Naive B cell (primary cell): Measurements from ENCODE around the gene UBXN2A. TPM values are rescaled to one million over a fixed set of nuclear protein-coding genes. Genes with fewer than 3 reads are reported as not detected.
A peak's percentile ranks its signal among the peaks of the same experiment; 100 is the strongest.

Experiments used
- ATAC-seq, 2 donors: fragments of 150-1000 bp; cut with Tn5 transposase; 2 replicates each; pipeline ENCODE4 v1.10.0; 2021; ENCODE audit warnings: low read depth in 2 of 2, mild to moderate bottlenecking in 2 of 2, moderate library complexity in 2 of 2
- DNase-seq: peaks from one replicate; pipeline ENCODE4 v3.0.0; 2022
- H3K27ac Mint-ChIP-seq, 6 donors: one replicate each; pipeline ENCODE4 v1.8.0; 2020 to 2022; ENCODE audit warnings: mild to moderate bottlenecking in 6 of 6, mixed read lengths in 6 of 6, moderate library complexity in 5 of 6, inconsistent platforms in 2 of 6
- H3K27me3 Mint-ChIP-seq, 3 donors: one replicate each; pipeline ENCODE4 v1.8.0; 2021 to 2022; ENCODE audit warnings: mixed read lengths in 3 of 3, mild to moderate bottlenecking in 1 of 3
- H3K36me3 Mint-ChIP-seq, 2 donors: one replicate each; pipeline ENCODE4 v1.8.0; 2020 to 2022; ENCODE audit warnings: mixed read lengths in 2 of 2, inconsistent platforms in 1 of 2, mild to moderate bottlenecking in 1 of 2
- H3K4me1 Mint-ChIP-seq, 3 donors: one replicate each; pipeline ENCODE4 v1.8.0; 2020 to 2022; ENCODE audit warnings: mixed read lengths in 3 of 3, inconsistent platforms in 1 of 3, mild to moderate bottlenecking in 1 of 3, moderate library complexity in 1 of 3
- H3K4me3 Mint-ChIP-seq, 8 donors: one replicate each; pipeline ENCODE4 v1.8.0; 2020 to 2022; ENCODE audit warnings: mild to moderate bottlenecking in 8 of 8, mixed read lengths in 8 of 8, moderate library complexity in 8 of 8, inconsistent platforms in 2 of 8
- H3K9me3 Mint-ChIP-seq, 7 donors: one replicate each; pipeline ENCODE4 v1.8.0; 2020 to 2022; ENCODE audit warnings: mixed read lengths in 7 of 7, mild to moderate bottlenecking in 5 of 7, inconsistent platforms in 2 of 7, moderate library complexity in 1 of 7
- polyA plus RNA-seq, 6 donors: library from polyadenylated mRNA; unstranded; fragments of 300-500 nt; fragmentation: Illumina TruSeq; gene quantifications; one replicate each; pipeline ENCODE4 v1.2.3, GENCODE V29; 2021; ENCODE audit warnings: low read depth in 6 of 6

The UBXN2A gene
- polyA plus RNA-seq, 6 donors from 2014 or later, result 8.0 to 14.2 (median 11.7) TPM

GRCh38 chr2:23953625-23954024 lies 13.4 kb downstream of the UBXN2A start:
- Mint-ChIP-seq H3K4me1 (peaks cover 0 to 5% (median 4%) of the 10 kb centered on the region in 3 donors), H3K4me3 (no peak overlapping the region), H3K36me3 (no peaks in the 10 kb centered on the region), H3K9me3 (no peaks in the 10 kb centered on the region), H3K27me3 (no peaks in the 10 kb centered on the region), H3K27ac (no peak overlapping the region)
- DNase-seq (no peak), ATAC-seq (no peak)

DNA sequence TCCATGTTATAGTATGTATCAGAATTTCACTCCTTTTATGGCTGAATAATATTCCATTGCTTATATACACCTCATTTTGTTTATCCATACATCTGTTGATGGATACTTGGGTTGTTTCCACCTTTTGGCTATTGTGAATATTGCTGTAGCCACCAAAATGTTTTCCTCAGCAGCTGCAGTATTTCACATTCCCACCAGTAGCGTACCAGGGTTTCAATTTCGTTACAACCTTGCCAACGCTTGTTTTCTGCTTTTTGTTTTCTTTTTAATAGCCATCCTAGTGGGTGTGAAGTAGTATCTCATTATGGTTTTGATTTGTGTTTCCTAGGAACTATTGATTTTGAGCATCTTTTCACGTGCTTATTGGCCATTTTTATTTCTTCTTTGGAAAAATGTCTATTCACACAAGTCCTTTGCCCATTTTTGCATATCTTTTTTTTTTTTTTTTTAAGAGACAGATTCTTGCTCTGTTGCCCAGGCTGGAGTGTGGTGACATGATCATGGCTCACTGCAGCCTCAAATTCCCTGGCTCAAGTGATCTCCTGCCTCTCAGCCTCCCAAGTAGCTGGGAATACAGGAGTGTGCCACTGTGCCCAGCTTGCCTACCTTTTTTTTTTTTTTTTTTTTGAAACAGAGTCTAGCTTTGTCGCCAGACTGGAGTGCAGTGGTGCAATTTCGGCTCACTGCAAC lies 14.2 kb downstream of the UBXN2A start:
- Mint-ChIP-seq H3K36me3 (no peaks in the 10 kb centered on the region), H3K27me3 (no peaks in the 10 kb centered on the region), H3K27ac (no peak overlapping the region), H3K4me3 (no peak overlapping the region), H3K9me3 (no peaks in the 10 kb centered on the region), H3K4me1 (peaks cover 0 to 5% (median 4%) of the 10 kb centered on the region in 3 donors)
- no peak for DNase-seq
- ATAC-seq, result no peak

DNA sequence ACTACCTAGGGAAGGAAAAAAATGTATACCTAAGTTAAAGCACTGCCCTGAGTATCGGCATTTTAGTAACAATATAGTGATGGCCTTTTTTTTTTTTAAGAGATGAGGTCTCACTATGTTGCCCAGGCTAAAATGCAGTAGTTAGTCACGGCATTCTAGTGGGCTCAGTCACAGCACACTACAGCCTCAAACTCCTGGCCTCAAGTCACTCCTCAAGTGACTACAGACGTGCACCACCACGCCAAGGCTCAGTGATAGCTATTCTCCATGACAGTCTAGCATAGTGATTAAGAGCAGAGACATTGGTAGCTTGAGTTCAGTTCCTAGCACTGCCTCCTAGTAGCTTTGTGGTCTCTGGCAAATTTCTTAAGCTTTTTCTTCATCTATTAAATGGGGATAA lies 27.6 kb downstream of the UBXN2A start:
- no peak for DNase-seq
- peaks cover 0 to 4% (median 2%) of the 10 kb centered on the region in 3 donors for H3K4me1 Mint-ChIP-seq
- H3K36me3 Mint-ChIP-seq, result peaks cover 0 to 5% of the 10 kb centered on the region in 2 donors
- H3K4me3 Mint-ChIP-seq, result no peak overlapping the region
- ATAC-seq, result no peak
- no peak overlapping the region for H3K27ac Mint-ChIP-seq
- H3K9me3 Mint-ChIP-seq, result peaks cover 0 to 2% (median 0%) of the 10 kb centered on the region in 7 donors
- no peaks in the 10 kb centered on the region for H3K27me3 Mint-ChIP-seq

GRCh38 chr2:23976883-23977282 lies 36.6 kb downstream of the UBXN2A start:
- no peaks in the 10 kb centered on the region for H3K27me3 Mint-ChIP-seq
- peaks cover 0 to 8% of the 10 kb centered on the region in 2 donors for H3K36me3 Mint-ChIP-seq
- no peak for ATAC-seq

DNA sequence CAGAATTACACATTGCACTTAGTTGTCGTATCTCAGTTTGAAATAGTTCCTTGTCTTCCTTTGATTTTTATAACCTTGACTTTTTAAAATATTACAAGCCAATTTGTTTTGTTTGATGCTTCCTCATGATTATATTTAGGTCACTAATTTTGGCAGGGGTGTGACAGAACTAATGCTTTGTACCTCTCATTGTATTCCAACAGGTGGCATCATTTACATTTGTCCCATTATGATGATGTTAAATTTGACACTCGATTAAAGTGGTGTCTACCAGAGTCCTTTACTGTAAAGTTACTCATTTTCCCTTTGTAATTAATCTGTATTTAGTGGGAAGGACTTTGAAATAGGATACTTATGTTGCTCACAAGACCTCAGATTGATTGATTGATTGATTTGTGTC lies 48.1 kb downstream of the UBXN2A start:
- H3K9me3 Mint-ChIP-seq, result no peaks in the 10 kb centered on the region
- H3K36me3 Mint-ChIP-seq, result no peaks in the 10 kb centered on the region
- H3K27me3 Mint-ChIP-seq, result no peaks in the 10 kb centered on the region
- H3K27ac Mint-ChIP-seq, result no peak overlapping the region
- ATAC-seq, result peak; percentile 48 to 58
- no peak for DNase-seq
- no peaks in the 10 kb centered on the region for H3K4me1 Mint-ChIP-seq
- no peak overlapping the region for H3K4me3 Mint-ChIP-seq

More at GRCh38 chr2:23976883-23977282, 36.6 kb downstream of the UBXN2A start:
- Mint-ChIP-seq H3K27ac (no peak overlapping the region), H3K9me3 (no peaks in the 10 kb centered on the region), H3K4me3 (no peak overlapping the region), H3K4me1 (no peaks in the 10 kb centered on the region)
- DNase-seq, result no peak

GRCh38 chr2:23992931-23993330 lies 52.7 kb downstream of the UBXN2A start:
- ATAC-seq (no peak), DNase-seq (no peak)
- Mint-ChIP-seq H3K27ac (peak overlapping the region in 1 of 6 donors; percentile 20), H3K9me3 (no peaks in the 10 kb centered on the region), H3K36me3 (no peaks in the 10 kb centered on the region), H3K4me1 (no peaks in the 10 kb centered on the region), H3K4me3 (no peak overlapping the region), H3K27me3 (no peaks in the 10 kb centered on the region)

DNA sequence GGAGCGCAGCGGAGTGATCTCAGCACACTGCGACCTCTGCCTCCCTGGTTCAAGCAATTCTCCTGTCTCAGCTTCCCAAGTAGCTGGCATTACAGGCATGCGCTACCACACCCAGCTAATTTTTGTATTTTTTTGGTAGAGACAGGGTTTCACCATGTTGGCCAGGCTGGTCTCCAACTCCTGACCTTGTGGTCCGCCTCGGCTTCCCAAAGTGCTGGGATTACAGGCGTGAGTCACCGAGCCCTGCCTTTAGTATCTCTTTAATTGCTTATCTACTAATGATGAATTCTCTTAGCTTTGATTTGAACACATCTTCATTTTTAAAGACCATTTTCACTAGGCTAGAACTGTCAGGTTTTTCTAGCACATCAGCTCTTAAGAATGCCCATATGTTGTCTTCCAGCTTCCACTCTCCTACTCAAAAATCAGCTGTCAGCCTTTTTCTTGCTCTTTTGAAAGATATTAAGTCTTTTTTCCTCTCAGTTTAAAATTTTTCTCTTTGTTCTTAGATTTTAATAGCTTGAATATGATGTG lies 53.5 kb downstream of the UBXN2A start:
- ATAC-seq (no peak), DNase-seq (no peak)
- H3K27ac Mint-ChIP-seq, result peak overlapping the region in 1 of 6 donors; percentile 4
- no peak overlapping the region for H3K4me3 Mint-ChIP-seq
- no peaks in the 10 kb centered on the region for H3K9me3 Mint-ChIP-seq
- no peaks in the 10 kb centered on the region for H3K27me3 Mint-ChIP-seq
- no peaks in the 10 kb centered on the region for H3K36me3 Mint-ChIP-seq
- H3K4me1 Mint-ChIP-seq, result no peaks in the 10 kb centered on the region

- no peaks in the 10 kb centered on the region for H3K27me3 Mint-ChIP-seq
- no peak overlapping the region for H3K4me3 Mint-ChIP-seq
- H3K4me1 Mint-ChIP-seq, result no peaks in the 10 kb centered on the region
- H3K9me3 Mint-ChIP-seq, result no peaks in the 10 kb centered on the region
- H3K27ac Mint-ChIP-seq, result peak overlapping the region in 1 of 6 donors; percentile 4
- no peaks in the 10 kb centered on the region for H3K36me3 Mint-ChIP-seq
- ATAC-seq, result no peak
- DNase-seq, result no peak
Measured at GRCh38 chr2:23994567-23994966, 54.3 kb downstream of the UBXN2A start.

- ATAC-seq (no peak), DNase-seq (no peak)
- Mint-ChIP-seq H3K36me3 (no peaks in the 10 kb centered on the region), H3K4me1 (peaks cover 0 to 3% (median 0%) of the 10 kb centered on the region in 3 donors), H3K4me3 (no peak overlapping the region), H3K27me3 (peaks cover 27 to 35% (median 32%) of the 10 kb centered on the region in 3 donors), H3K27ac (no peak overlapping the region), H3K9me3 (no peaks in the 10 kb centered on the region)
Measured at GRCh38 chr2:24007693-24008092, 67.4 kb downstream of the UBXN2A start.

DNA sequence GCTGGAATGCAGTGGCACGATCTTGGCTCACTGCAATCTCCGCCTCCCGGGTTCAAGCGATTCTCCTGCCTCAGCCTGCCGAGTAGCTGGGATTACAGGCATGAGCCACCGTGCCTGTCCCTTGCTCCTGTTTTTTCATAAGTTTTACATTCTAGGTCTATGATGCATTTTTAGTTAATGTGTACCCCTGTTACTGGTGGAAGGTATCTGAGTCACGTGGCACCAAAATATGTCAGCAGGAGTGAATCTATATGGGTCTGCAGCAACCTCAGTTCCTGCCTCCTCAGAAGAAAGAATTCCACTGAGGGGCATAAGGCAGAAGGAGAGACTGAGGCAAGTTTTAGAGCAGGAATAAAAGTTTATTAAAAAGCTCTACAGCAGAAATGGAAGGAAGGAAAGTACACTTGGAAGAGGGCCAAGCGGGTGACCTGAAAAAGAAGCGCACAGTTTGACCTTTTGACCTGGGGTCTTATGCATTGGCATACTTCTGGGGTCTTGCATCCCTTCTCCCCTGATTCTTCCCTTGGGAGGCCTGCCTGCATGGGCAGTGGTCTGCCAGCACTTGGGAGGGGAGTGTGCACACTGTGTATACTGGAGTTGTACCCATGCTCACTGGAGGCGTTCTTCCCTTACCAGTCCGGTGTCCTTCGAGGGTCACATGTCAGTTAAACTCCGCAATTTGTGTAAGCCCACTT lies 68.6 kb downstream of the UBXN2A start:
- peaks cover 27 to 42% (median 34%) of the 10 kb centered on the region in 3 donors for H3K27me3 Mint-ChIP-seq
- peak overlapping the region in 3 of 8 donors; percentile 29 to 53 (median 30) for H3K4me3 Mint-ChIP-seq
- no peaks in the 10 kb centered on the region for H3K9me3 Mint-ChIP-seq
- DNase-seq, result no peak
- ATAC-seq, result no peak
- no peaks in the 10 kb centered on the region for H3K36me3 Mint-ChIP-seq
- H3K27ac Mint-ChIP-seq, result no peak overlapping the region
- peaks cover 0 to 3% (median 0%) of the 10 kb centered on the region in 3 donors for H3K4me1 Mint-ChIP-seq

- Mint-ChIP-seq H3K27me3 (peaks cover 27 to 43% (median 34%) of the 10 kb centered on the region in 3 donors), H3K36me3 (no peaks in the 10 kb centered on the region), H3K9me3 (no peaks in the 10 kb centered on the region), H3K4me3 (peak overlapping the region in 2 of 8 donors; percentile 29 to 53), H3K27ac (no peak overlapping the region), H3K4me1 (peaks cover 0 to 3% (median 0%) of the 10 kb centered on the region in 3 donors)
- DNase-seq (no peak), ATAC-seq (no peak)
Measured at GRCh38 chr2:24009367-24009679, 69.1 kb downstream of the UBXN2A start.

DNA sequence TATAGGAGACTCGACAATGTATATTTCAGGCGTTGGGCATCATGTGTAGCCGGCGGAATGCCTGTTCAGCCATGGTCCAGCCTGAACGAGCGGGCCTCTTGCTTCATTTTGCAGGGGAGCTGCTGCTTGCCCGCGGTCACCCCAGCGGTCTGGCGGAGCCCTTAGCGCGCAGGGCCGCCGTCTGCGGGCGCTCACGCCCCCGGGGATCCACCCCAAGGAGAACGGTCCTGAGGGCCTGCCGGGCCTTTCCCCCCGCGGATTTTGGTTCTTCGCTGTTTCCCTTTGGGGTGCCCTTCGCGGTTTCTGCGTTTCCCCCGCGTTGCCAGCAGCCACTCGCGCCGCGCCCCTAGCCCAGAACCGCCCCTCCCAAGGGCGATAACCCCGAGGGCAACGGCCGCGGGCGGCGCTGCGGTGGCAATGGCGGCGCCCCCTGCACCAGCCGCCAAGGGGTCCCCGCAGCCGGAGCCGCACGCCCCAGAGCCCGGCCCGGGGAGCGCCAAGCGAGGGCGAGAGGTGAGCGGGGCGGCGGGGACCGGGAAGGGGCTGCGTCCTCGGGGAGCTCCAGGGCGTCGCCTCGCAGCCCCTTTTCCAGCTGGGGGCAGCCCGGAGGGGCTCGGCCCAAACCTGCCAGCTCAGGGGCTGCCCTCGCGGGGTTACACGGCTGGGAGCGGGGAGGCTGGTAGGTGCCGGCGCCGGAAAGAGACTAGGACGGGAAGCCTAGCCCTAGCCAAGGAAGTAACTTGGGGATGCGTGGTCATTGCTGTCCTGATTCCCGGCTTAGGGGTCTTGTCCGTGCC lies 69.6 kb downstream of the UBXN2A start, which contains the start of gene MFSD2B:
TSS of gene MFSD2B (plus strand) at position 406 of the 797 bp plus-strand sequence. CDS start at position 418, 12 bp downstream.
- Mint-ChIP-seq H3K36me3 (no peaks in the 10 kb centered on the region), H3K4me3 (peak within 1 kb of the TSS in 6 of 8 donors; percentile 7 to 73 (median 41)), H3K27ac (no peak within 1 kb of the TSS), H3K4me1 (peaks cover 0 to 3% (median 0%) of the 10 kb centered on the region in 3 donors), H3K9me3 (no peaks in the 10 kb centered on the region), H3K27me3 (peaks cover 27 to 48% (median 34%) of the 10 kb centered on the region in 3 donors)
- ATAC-seq (peak; percentile 34 to 61), DNase-seq (no peak)
